Ascending aorta (tissue), 2 donors: Measurements from ENCODE around the gene DDX18. TPM values are rescaled to one million over a fixed set of nuclear protein-coding genes. Genes with fewer than 3 reads are reported as not detected.

ENCODE experiments used
- DNase-seq, 2 donors: peaks; one replicate each; pipeline ENCODE4 v3.0.0-alpha.2; 2019; ENCODE audit warnings: low spot score in 2 of 2
- H3K27ac ChIP-seq, 2 donors: fragments of 200-600 bp; sonication (generic); one replicate each; pipeline ENCODE4 v1.5.1; 2016 to 2017; ENCODE audit warnings: mild to moderate bottlenecking in 1 of 2
- H3K27me3 ChIP-seq: fragments of 200-600 bp; sonication (generic); one replicate; pipeline ENCODE4 v1.5.1; 2017
- H3K36me3 ChIP-seq, 2 donors: fragments of 200-600 bp; sonication (generic); one replicate each; pipeline ENCODE4 v1.5.1; 2016
- H3K4me1 ChIP-seq, 2 donors: fragments of 200-600 bp; sonication (generic); one replicate each; pipeline ENCODE4 v1.5.1; 2016 to 2017; ENCODE audit warnings: mild to moderate bottlenecking in 1 of 2
- H3K4me3 ChIP-seq, 2 donors: fragments of 200-600 bp; sonication (generic); one replicate each; pipeline ENCODE4 v1.5.1; 2016 to 2017; ENCODE audit warnings: mild to moderate bottlenecking in 1 of 2
- H3K9me3 ChIP-seq, 2 donors: fragments of 200-600 bp; sonication (generic); one replicate each; pipeline ENCODE4 v1.5.1; 2016
- CTCF ChIP-seq, 3 experiments: fragments of 200-600 bp in 2 of 3; fragments of 450-650 bp in 1 of 3; sonication (generic) in 2 of 3; IDR thresholded peaks; one replicate each; pipeline ENCODE4 v1.5.1; 2016 to 2019; ENCODE audit warnings: antibody characterized with exemption in 3 of 3, mild to moderate bottlenecking in 1 of 3, moderate library complexity in 1 of 3
- intact Hi-C: fragments of 100-400 bp; cut with DNase I; formaldehyde crosslinking; loops from one replicate; pipeline ENCODE4 v1.15.1; 2023
- total RNA-seq: library from RNA; depleted of rRNA; stranded (reverse); fragments of >200 nt; gene quantifications from one replicate; pipeline ENCODE4 v1.1.0, GENCODE V29; 2016

The DDX18 gene
- total RNA-seq, 1 donor from 2014 or later = 20.5 TPM

GRCh38 chr2:117834992-117835391 is 20.5 kb downstream of the DDX18 start:
- Histone ChIP-seq H3K27me3 (no peaks in the 10 kb centered on the region), H3K36me3 (peaks cover 8 to 28% of the 10 kb centered on the region in 2 donors), H3K4me1 (peaks cover 0 to 4% of the 10 kb centered on the region in 2 donors), H3K9me3 (no peaks in the 10 kb centered on the region), H3K27ac (no peak overlapping the region), H3K4me3 (no peak overlapping the region)
- TF ChIP-seq CTCF (IDR thresholded peaks at IDR 0.05) = no peak
- intact Hi-C loops = no loop called here
- no peak for DNase-seq

- Histone ChIP-seq H3K36me3 (peaks cover 7 to 17% of the 10 kb centered on the region in 2 donors), H3K27me3 (no peaks in the 10 kb centered on the region), H3K4me1 (peaks cover 0 to 4% of the 10 kb centered on the region in 2 donors), H3K4me3 (peak overlapping the region; percentile 63 to 66), H3K9me3 (no peaks in the 10 kb centered on the region), H3K27ac (peak overlapping the region; percentile 40 to 57)
- intact Hi-C loops = loop anchor here (1.0 kb wide), 1 partner anchor 167 kb away; no protein-coding TSS in a partner anchor
- TF ChIP-seq CTCF (IDR thresholded peaks at IDR 0.05) = peak; percentile 50 to 88 (median 86)
- peak; percentile 39 to 90 for DNase-seq
Observed at GRCh38 chr2:117835990-117836760, 21.7 kb downstream of the DDX18 start.

- Histone ChIP-seq H3K27ac (no peak overlapping the region), H3K4me3 (no peak overlapping the region), H3K27me3 (no peaks in the 10 kb centered on the region), H3K9me3 (no peaks in the 10 kb centered on the region), H3K4me1 (no peaks in the 10 kb centered on the region), H3K36me3 (no peaks in the 10 kb centered on the region)
- intact Hi-C loops = no loop called here
- no peak for TF ChIP-seq CTCF (IDR thresholded peaks at IDR 0.05)
- no peak for DNase-seq
Observed at GRCh38 chr2:117845304-117845703, 30.8 kb downstream of the DDX18 start.

DNA sequence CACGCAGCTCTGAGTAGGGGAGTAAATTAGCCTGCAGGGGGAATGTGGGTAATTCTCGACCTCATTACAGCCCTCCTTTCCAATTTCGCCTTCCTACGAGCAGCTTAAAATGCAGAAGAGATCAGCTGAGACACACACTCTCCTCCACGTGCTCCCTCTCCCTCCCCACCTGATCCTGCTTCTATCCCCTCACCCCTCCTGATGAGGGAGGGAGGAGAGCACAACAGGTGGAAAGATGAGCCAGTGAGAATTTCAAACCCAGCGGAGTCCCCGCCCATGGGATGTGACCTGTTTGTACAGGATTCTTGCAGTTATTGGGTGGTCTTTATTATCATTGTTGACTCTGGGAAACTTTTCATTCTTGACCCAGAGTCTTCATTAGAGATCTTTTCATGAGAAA is 35.5 kb downstream of the DDX18 start:
- no peaks in the 10 kb centered on the region for H3K9me3 ChIP-seq
- DNase-seq = no peak
- TF ChIP-seq CTCF (IDR thresholded peaks at IDR 0.05) = no peak
- intact Hi-C loops = no loop called here
- no peaks in the 10 kb centered on the region for H3K27me3 ChIP-seq
- H3K27ac ChIP-seq = no peak overlapping the region
- H3K4me1 ChIP-seq = no peaks in the 10 kb centered on the region
- H3K36me3 ChIP-seq = no peaks in the 10 kb centered on the region
- H3K4me3 ChIP-seq = no peak overlapping the region

DNA sequence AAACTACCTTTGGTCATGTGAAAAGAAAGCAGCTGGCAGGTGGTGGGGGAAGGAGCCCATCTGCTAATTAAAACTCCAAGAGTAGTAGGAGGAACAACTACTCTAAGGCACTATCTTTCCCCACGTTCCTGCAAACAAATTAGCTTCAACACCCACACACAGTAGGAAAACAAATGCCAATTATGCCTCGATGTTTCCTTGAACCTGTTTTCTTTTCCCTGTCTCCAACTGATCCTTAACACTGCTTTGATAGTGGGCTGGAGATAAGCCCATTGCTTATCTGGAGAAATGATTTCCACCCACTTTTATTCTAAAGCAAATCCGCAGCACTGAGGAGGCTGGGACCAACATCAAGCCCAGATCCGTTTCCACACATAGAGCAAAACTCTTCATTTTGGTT is 36.0 kb downstream of the DDX18 start:
- TF ChIP-seq CTCF (IDR thresholded peaks at IDR 0.05) = no peak
- DNase-seq = no peak
- intact Hi-C loops = no loop called here
- Histone ChIP-seq H3K9me3 (no peaks in the 10 kb centered on the region), H3K4me3 (no peak overlapping the region), H3K36me3 (no peaks in the 10 kb centered on the region), H3K4me1 (no peaks in the 10 kb centered on the region), H3K27me3 (no peaks in the 10 kb centered on the region), H3K27ac (no peak overlapping the region)
